MCF 10A (cell line): Measurements from ENCODE around the gene RWDD4. TPM values are rescaled to one million over a fixed set of nuclear protein-coding genes. Genes with fewer than 3 reads are reported as not detected.

Source experiments
- BruUV-seq: library from RNA; stranded (reverse); fragments of 400-500 nt; replicated peaks from 2 replicates; lab custom pipeline; 2021; lab: Mats Ljungman, UMichigan
- CTCF ChIA-PET: fragments of 300-600 bp; sonication (Branson Sonifier 250); formaldehyde crosslinking; extraction: SDS; loops from one replicate; lab custom pipeline; 2021; ENCODE audit warnings: antibody characterized with exemption, inconsistent platforms; lab: Yijun Ruan, JAX
- POLR2A ChIA-PET: fragments of 300-600, 350-650 bp; sonication (Branson Sonifier 250); formaldehyde crosslinking; extraction: SDS; loops from one replicate; lab custom pipeline; 2020; ENCODE audit warnings: antibody characterized with exemption, inconsistent platforms; lab: Yijun Ruan, JAX
- DNase-seq: peaks from one replicate; pipeline ENCODE4 v3.0.0-alpha.2; 2018; ENCODE audit not compliant: unreplicated experiment
- H3K27ac Mint-ChIP-seq: one replicate; pipeline ENCODE4 v1.8.0; 2022; ENCODE audit warnings: mild to moderate bottlenecking, low read depth, mixed read lengths; ENCODE audit not compliant: unreplicated experiment
- H3K27me3 Mint-ChIP-seq: one replicate; pipeline ENCODE4 v1.8.0; 2022; ENCODE audit warnings: mixed read lengths; ENCODE audit not compliant: insufficient read depth, unreplicated experiment
- H3K36me3 Mint-ChIP-seq: one replicate; pipeline ENCODE4 v1.8.0; 2022; ENCODE audit warnings: mild to moderate bottlenecking, moderate library complexity, mixed read lengths; ENCODE audit not compliant: insufficient read depth, unreplicated experiment
- H3K4me1 Mint-ChIP-seq: one replicate; pipeline ENCODE4 v1.8.0; 2022; ENCODE audit warnings: mixed read lengths; ENCODE audit not compliant: insufficient read depth, unreplicated experiment
- H3K4me3 Mint-ChIP-seq: one replicate; pipeline ENCODE4 v1.8.0; 2022; ENCODE audit warnings: mild to moderate bottlenecking, moderate library complexity, mixed read lengths; ENCODE audit not compliant: unreplicated experiment
- H3K9me3 Mint-ChIP-seq: one replicate; pipeline ENCODE4 v1.8.0; 2022; ENCODE audit warnings: mixed read lengths; ENCODE audit not compliant: unreplicated experiment
- intact Hi-C: fragments of 100-400 bp; cut with micrococcal nuclease; formaldehyde crosslinking; loops from 2 replicates; pipeline ENCODE4 v1.14.1; 2022
- total RNA-seq: library from RNA; stranded (reverse); gene quantifications from 2 replicates; pipeline ENCODE4 v1.2.3, GENCODE V29; 2022
- TF ChIP-seq, protein P1 (sequence below): fragments of 200-600 bp; IDR thresholded peaks from one replicate; pipeline ENCODE4 v1.8.0; 2022; ENCODE audit warnings: antibody characterized with exemption, mild to moderate bottlenecking; ENCODE audit not compliant: unreplicated experiment

RWDD4 gene
- total RNA-seq, 1 experiment from 2014 or later, result 26.1 TPM

DNA sequence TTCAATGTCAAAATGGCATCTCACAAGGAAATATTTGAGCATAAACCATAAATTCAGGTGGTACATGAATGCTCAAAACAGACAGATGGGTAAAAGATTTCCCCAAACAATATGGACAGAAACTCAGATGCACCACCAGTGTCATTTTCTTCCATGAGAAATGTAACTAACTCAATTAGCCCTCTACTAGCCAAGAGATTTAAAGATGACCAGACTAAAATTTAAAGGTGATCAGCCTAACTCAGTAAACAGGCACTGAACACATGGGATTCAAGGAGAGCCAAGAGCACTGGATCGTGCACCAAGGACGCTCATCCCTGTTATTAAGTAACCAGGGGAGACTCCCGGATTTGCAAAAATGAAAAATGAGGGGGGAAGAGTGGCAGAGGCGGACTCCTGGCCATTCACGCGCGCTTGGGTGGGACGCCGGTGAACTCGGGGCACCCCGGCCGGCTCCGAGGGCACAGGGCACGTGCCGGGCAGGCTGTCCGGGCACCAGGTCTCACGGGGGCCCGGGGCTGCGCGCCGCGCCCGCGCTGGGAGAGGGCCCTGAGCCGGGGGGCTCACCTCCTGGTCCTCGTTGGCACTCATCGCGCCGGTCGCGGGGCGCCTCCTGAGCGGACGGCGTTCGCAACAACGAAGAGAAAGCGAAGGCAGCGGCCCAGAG, 490 bp downstream of the RWDD4 start:
- CTCF ChIA-PET, result interaction anchor here (0.9 kb wide), 1 partner anchor 26 kb away, joined by 3 read pairs; no protein-coding TSS in a partner anchor
- Mint-ChIP-seq H3K9me3 (no peaks in the 10 kb centered on the region), H3K27me3 (no peaks in the 10 kb centered on the region), H3K27ac (peak overlapping the region; percentile 82), H3K4me3 (peak overlapping the region; percentile 85), H3K4me1 (peaks cover 16% of the 10 kb centered on the region), H3K36me3 (peaks cover 7% of the 10 kb centered on the region)
- BruUV-seq, result no TSS peak
- DNase-seq, result peak; percentile 34
- intact Hi-C loops, result loop anchor here (1.0 kb wide), 2 partner anchors 154 to 186 kb away; no protein-coding TSS in a partner anchor
- TF ChIP-seq, protein P1, sequence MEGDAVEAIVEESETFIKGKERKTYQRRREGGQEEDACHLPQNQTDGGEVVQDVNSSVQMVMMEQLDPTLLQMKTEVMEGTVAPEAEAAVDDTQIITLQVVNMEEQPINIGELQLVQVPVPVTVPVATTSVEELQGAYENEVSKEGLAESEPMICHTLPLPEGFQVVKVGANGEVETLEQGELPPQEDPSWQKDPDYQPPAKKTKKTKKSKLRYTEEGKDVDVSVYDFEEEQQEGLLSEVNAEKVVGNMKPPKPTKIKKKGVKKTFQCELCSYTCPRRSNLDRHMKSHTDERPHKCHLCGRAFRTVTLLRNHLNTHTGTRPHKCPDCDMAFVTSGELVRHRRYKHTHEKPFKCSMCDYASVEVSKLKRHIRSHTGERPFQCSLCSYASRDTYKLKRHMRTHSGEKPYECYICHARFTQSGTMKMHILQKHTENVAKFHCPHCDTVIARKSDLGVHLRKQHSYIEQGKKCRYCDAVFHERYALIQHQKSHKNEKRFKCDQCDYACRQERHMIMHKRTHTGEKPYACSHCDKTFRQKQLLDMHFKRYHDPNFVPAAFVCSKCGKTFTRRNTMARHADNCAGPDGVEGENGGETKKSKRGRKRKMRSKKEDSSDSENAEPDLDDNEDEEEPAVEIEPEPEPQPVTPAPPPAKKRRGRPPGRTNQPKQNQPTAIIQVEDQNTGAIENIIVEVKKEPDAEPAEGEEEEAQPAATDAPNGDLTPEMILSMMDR, result no peak
- POLR2A ChIA-PET, result interaction anchor here (1.1 to 3.7 kb wide), 11 partner anchors 11 to 215 kb away, joined by 3 to 37 read pairs (median 7); partner anchors contain the start of genes CDKN2AIP and ING2

DNA sequence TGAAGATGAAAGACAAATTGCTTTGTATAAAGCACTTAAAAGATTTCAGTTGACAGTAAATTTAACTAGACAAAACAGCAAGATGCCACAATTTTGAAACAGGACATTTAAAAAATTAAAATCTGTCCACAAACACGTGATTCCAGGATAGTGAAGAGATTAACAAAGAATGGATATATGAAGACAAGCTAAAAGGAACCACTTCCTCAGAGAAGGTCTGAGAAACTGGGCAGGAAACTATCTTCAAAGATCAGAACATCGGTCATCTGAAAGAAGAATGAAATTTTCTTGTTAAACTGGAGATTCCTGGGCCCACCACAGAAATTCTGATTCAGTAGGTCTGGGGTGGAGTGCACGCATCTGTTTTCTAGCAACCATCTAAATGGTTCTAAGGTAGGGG, 1.4 kb downstream of the RWDD4 start:
- intact Hi-C loops, result no loop called here

DNA sequence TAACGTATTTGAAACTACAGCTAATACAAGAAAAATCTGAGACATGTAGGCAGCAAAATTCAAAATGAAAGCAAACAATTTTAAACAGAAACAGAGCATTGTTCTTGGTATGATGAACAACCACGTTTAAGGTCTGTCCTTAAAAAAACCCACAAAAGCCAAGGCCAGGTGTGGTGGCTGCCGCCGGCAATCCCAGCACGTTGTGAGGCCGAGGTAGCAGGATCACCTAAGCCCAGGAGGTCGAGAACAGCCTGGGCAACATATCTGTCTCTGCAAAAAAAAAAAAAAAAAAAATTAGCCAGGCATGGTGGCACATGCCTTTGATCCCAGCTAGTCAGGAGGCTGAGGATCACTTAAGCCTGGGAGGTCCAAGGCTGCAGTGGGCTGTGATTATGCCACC, 13.7 kb downstream of the RWDD4 start:
- CTCF ChIA-PET, result no interaction called here
- Mint-ChIP-seq H3K36me3 (peaks cover 77% of the 10 kb centered on the region), H3K4me3 (no peak overlapping the region), H3K27me3 (no peaks in the 10 kb centered on the region), H3K4me1 (no peaks in the 10 kb centered on the region), H3K27ac (no peak overlapping the region), H3K9me3 (no peaks in the 10 kb centered on the region)
- TF ChIP-seq, protein P1, result no peak
- BruUV-seq, result no TSS peak
- intact Hi-C loops, result no loop called here
- POLR2A ChIA-PET, result no interaction called here
- DNase-seq, result no peak

More for the DNA sequence above, 1.4 kb downstream of the RWDD4 start:
- Mint-ChIP-seq H3K4me1 (peaks cover 16% of the 10 kb centered on the region), H3K27ac (peak overlapping the region; percentile 57), H3K9me3 (no peaks in the 10 kb centered on the region), H3K27me3 (no peaks in the 10 kb centered on the region), H3K36me3 (peaks cover 17% of the 10 kb centered on the region), H3K4me3 (peak overlapping the region; percentile 85)
- no TSS peak for BruUV-seq
- TF ChIP-seq, protein P1, result no peak
- ChIA-PET POLR2A (interaction anchor here (0.7 to 2.6 kb wide), 7 partner anchors 10 to 219 kb away, joined by 3 to 9 read pairs (median 5); partner anchors contain the start of genes CDKN2AIP and ING2), CTCF (interaction anchor here (0.9 kb wide), 1 partner anchor 27 kb away, joined by 3 read pairs; no protein-coding TSS in a partner anchor)
- no peak for DNase-seq

DNA sequence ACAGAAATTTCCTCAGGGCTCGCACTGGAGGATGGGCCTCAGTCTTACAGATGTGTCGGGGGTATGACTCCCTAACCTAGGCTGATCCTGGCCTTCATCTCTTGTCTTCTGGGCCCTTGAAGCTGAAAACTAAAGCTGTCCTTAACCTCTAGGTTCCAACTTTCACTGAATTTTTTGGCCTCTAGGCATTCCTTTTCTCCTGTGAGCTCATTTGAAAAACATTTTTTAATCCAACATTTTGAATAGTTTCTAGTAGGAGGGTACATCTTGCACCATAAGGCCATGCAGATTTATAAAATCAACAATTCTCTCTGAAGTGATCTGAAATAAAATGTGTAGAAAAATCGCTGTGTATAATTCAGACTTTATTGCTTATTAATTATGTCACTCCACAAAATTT, 19.7 kb downstream of the RWDD4 start:
- Mint-ChIP-seq H3K36me3 (peaks cover 35% of the 10 kb centered on the region), H3K27ac (peak overlapping the region; percentile 79), H3K27me3 (no peaks in the 10 kb centered on the region), H3K9me3 (no peaks in the 10 kb centered on the region), H3K4me1 (peaks cover 14% of the 10 kb centered on the region), H3K4me3 (no peak overlapping the region)
- intact Hi-C loops, result loop anchor here (5.0 kb wide), 1 partner anchor 137 kb away; no protein-coding TSS in a partner anchor
- DNase-seq, result no peak
- ChIA-PET POLR2A (interaction anchor here (1.0 kb wide), 1 partner anchor 9 kb away, joined by 4 read pairs; no protein-coding TSS in a partner anchor), CTCF (no interaction called here)
- no TSS peak for BruUV-seq
- TF ChIP-seq, protein P1, result no peak
